IPS-20b (cell line): Measurements from ENCODE around the gene NEK1.

ENCODE experiments used
- H3K27ac ChIP-seq: one replicate; pipeline ENCODE4 v1.5.1; 2013; ENCODE audit warnings: low read length
- H3K27me3 ChIP-seq: 2 replicates; pipeline ENCODE4 v1.6.1; 2013; ENCODE audit warnings: mild to moderate bottlenecking, low read length, inconsistent platforms; ENCODE audit not compliant: insufficient read depth
- H3K36me3 ChIP-seq: 2 replicates; pipeline ENCODE4 v1.6.1; 2013; ENCODE audit warnings: low read depth, mild to moderate bottlenecking, inconsistent platforms, low read length, moderate library complexity; ENCODE audit not compliant: insufficient read depth
- H3K4me1 ChIP-seq: 2 replicates; pipeline ENCODE4 v1.6.1; 2013; ENCODE audit warnings: mild to moderate bottlenecking, control low read depth, inconsistent platforms, low read length, moderate library complexity; ENCODE audit not compliant: insufficient read depth
- H3K4me3 ChIP-seq: 2 replicates; pipeline ENCODE4 v1.5.1; 2013; ENCODE audit warnings: mild to moderate bottlenecking, low read length, inconsistent platforms
- H3K9ac ChIP-seq: 2 replicates; pipeline ENCODE4 v1.6.1; 2013; ENCODE audit warnings: low read depth, mild to moderate bottlenecking, inconsistent platforms, low read length, moderate library complexity
- H3K9me3 ChIP-seq: 2 replicates; pipeline ENCODE4 v1.6.1; 2013; ENCODE audit warnings: mild to moderate bottlenecking, low read depth, low read length, inconsistent platforms; ENCODE audit not compliant: insufficient read depth

NEK1 gene

DNA sequence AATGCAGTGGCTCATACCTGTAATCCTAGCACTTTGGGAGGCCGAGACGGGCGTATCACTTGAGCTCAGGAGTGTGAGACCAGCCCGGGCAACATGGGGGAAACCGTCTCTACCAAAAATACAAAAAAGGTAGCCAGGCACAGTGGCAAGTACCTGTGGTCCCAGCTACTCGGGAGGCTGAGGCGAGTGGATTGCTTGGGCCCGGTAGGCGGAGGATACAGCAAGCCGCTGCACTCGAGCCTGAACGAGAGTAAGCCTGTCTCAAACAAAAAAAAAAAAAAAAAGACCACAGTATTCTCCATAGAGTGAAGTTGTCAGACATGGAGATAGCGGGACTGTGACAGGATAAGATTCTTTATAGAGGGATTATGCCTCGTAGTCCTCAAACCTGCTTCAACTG is 265.5 kb downstream of the NEK1 start:
- Histone ChIP-seq H3K9me3 (no peaks in the 10 kb centered on the region), H3K4me3 (no peak overlapping the region), H3K27me3 (no peaks in the 10 kb centered on the region), H3K9ac (no peak overlapping the region), H3K4me1 (no peaks in the 10 kb centered on the region), H3K27ac (no peak overlapping the region), H3K36me3 (no peaks in the 10 kb centered on the region)

GRCh38 chr4:169345316-169345721 is 267.1 kb downstream of the NEK1 start:
- Histone ChIP-seq H3K9me3 (no peaks in the 10 kb centered on the region), H3K4me3 (no peak overlapping the region), H3K36me3 (no peaks in the 10 kb centered on the region), H3K27me3 (no peaks in the 10 kb centered on the region), H3K27ac (no peak overlapping the region), H3K9ac (no peak overlapping the region), H3K4me1 (no peaks in the 10 kb centered on the region)
